B cell (primary cell): ENCODE measurements around the gene SLC35E3.

Experiments used
- EZH2 ChIP-seq: IDR thresholded peaks from 2 replicates; pipeline ENCODE4 v1.6.1; 2012; ENCODE audit warnings: borderline replicate concordance, low read depth, mild to moderate bottlenecking, moderate library complexity, low read length; ENCODE audit not compliant: insufficient read depth, poor library complexity, severe bottlenecking
- TF ChIP-seq, protein P1 (sequence below): fragments of 200-600 bp; IDR thresholded peaks from one replicate; pipeline ENCODE4 v1.8.0; 2022; ENCODE audit warnings: antibody characterized with exemption, mild to moderate bottlenecking

- TF ChIP-seq EZH2, result no peak
- TF ChIP-seq, protein P1, sequence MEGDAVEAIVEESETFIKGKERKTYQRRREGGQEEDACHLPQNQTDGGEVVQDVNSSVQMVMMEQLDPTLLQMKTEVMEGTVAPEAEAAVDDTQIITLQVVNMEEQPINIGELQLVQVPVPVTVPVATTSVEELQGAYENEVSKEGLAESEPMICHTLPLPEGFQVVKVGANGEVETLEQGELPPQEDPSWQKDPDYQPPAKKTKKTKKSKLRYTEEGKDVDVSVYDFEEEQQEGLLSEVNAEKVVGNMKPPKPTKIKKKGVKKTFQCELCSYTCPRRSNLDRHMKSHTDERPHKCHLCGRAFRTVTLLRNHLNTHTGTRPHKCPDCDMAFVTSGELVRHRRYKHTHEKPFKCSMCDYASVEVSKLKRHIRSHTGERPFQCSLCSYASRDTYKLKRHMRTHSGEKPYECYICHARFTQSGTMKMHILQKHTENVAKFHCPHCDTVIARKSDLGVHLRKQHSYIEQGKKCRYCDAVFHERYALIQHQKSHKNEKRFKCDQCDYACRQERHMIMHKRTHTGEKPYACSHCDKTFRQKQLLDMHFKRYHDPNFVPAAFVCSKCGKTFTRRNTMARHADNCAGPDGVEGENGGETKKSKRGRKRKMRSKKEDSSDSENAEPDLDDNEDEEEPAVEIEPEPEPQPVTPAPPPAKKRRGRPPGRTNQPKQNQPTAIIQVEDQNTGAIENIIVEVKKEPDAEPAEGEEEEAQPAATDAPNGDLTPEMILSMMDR, result no peak
These were observed 46.5 kb upstream of the SLC35E3 start for GRCh38 chr12:68699486-68699885.
